Panc1 (cell line): Measurements from ENCODE around the gene HDAC3. TPM values are rescaled to one million over a fixed set of nuclear protein-coding genes. Genes with fewer than 3 reads are reported as not detected.
A peak's percentile ranks its signal among the peaks of the same experiment; 100 is the strongest.

Source experiments
- ATAC-seq: fragments of 200-7000 bp; cut with Tn5 transposase; 2 replicates; pipeline ENCODE4 v1.9.1; 2020; ENCODE audit warnings: mild to moderate bottlenecking, moderate library complexity
- BruUV-seq: library from RNA; stranded (reverse); fragments of 400-500 nt; replicated peaks from 2 replicates; lab custom pipeline; 2021; lab: Mats Ljungman, UMichigan
- CTCF ChIA-PET: fragments of 300-600 bp; sonication (Branson Sonifier 250); formaldehyde crosslinking; loops from one replicate; lab custom pipeline; 2022; ENCODE audit warnings: antibody characterized with exemption; lab: Charles Lee
- POLR2A ChIA-PET: fragments of 300-600 bp; sonication (Branson Sonifier 250); formaldehyde crosslinking; loops from one replicate; lab custom pipeline; 2022; ENCODE audit warnings: antibody characterized with exemption; lab: Charles Lee
- DNase-seq: peaks from one replicate; pipeline ENCODE4 v3.0.0-alpha.2; 2010; ENCODE audit warnings: low read depth, low spot score
- H3K27ac ChIP-seq: 2 replicates; pipeline ENCODE4 v1.5.1; 2011; ENCODE audit warnings: mild to moderate bottlenecking, low read length, inconsistent platforms
- H3K27me3 ChIP-seq: fragments of 200-500 bp; sonication (Bioruptor generic); 2 replicates; pipeline ENCODE4 v1.6.0; 2014; ENCODE audit warnings: low read length, inconsistent platforms; ENCODE audit not compliant: control insufficient read depth, insufficient read depth
- H3K36me3 ChIP-seq: fragments of 200-500 bp; sonication (Bioruptor generic); 2 replicates; pipeline ENCODE4 v1.5.1; 2014; ENCODE audit warnings: inconsistent platforms, mild to moderate bottlenecking, low read length, moderate library complexity; ENCODE audit not compliant: control insufficient read depth, insufficient read depth
- H3K4me1 ChIP-seq: 2 replicates; pipeline ENCODE4 v1.5.1; 2011; ENCODE audit warnings: inconsistent platforms, mild to moderate bottlenecking, low read length, moderate library complexity; ENCODE audit not compliant: control insufficient read depth, insufficient read depth
- H3K4me3 ChIP-seq, 2 experiments: 2 replicates each; pipeline ENCODE4 v1.5.1; 2011 to 2012; ENCODE audit warnings: low read depth in 2 of 2, low read length in 2 of 2, mild to moderate bottlenecking in 2 of 2, inconsistent platforms in 1 of 2, moderate library complexity in 1 of 2
- H3K9me3 ChIP-seq: fragments of 200-500 bp; sonication (Bioruptor generic); 2 replicates; pipeline ENCODE4 v1.5.1; 2014; ENCODE audit warnings: low read depth, mild to moderate bottlenecking, inconsistent platforms, low read length, moderate library complexity; ENCODE audit not compliant: control insufficient read depth, insufficient read depth
- POLR2AphosphoS5 ChIP-seq: IDR thresholded peaks from 2 replicates; pipeline ENCODE4 v1.6.1; 2012; ENCODE audit warnings: mild to moderate bottlenecking, low read depth, low read length, moderate library complexity
- SIN3A ChIP-seq: IDR thresholded peaks from 2 replicates; pipeline ENCODE4 v1.6.1; 2012; ENCODE audit warnings: low read depth, mild to moderate bottlenecking, low read length, moderate library complexity, borderline replicate concordance; ENCODE audit not compliant: insufficient read depth
- TCF7L2 ChIP-seq: IDR thresholded peaks from 2 replicates; pipeline ENCODE4 v1.6.1; 2011; ENCODE audit warnings: mild to moderate bottlenecking, low read depth, low read length, inconsistent platforms
- in situ Hi-C: cut with HindIII; loops from 2 replicates; pipeline ENCODE4 v1.10.0; 2016; ENCODE audit warnings: low sequenced_read_pairs, low pct_unique_long_range_greater_than_20kb
- intact Hi-C: fragments of 100-400 bp; cut with micrococcal nuclease; formaldehyde crosslinking; loops from one replicate; pipeline ENCODE4 v1.10.0; 2022; ENCODE audit not compliant: unreplicated experiment
- total RNA-seq: library from RNA; stranded (reverse); gene quantifications from one replicate; pipeline ENCODE4 v1.2.1, GENCODE V29; 2021; ENCODE audit not compliant: unreplicated experiment
- TF ChIP-seq, protein P1 (sequence below), 2 experiments: IDR thresholded peaks; 2 replicates each; pipeline ENCODE4 v1.6.1; 2011 to 2012; ENCODE audit warnings: low read depth in 2 of 2, control low read depth in 1 of 2, low read length in 1 of 2, mild to moderate bottlenecking in 1 of 2, moderate library complexity in 1 of 2; ENCODE audit not compliant: insufficient read depth in 1 of 2
- TF ChIP-seq, protein P2 (sequence below): fragments of 450-650 bp; IDR thresholded peaks from 2 replicates; pipeline ENCODE4 v1.5.1; 2017; ENCODE audit warnings: mild to moderate bottlenecking

The HDAC3 gene
- total RNA-seq, 1 experiment from 2014 or later = 75.5 TPM

DNA sequence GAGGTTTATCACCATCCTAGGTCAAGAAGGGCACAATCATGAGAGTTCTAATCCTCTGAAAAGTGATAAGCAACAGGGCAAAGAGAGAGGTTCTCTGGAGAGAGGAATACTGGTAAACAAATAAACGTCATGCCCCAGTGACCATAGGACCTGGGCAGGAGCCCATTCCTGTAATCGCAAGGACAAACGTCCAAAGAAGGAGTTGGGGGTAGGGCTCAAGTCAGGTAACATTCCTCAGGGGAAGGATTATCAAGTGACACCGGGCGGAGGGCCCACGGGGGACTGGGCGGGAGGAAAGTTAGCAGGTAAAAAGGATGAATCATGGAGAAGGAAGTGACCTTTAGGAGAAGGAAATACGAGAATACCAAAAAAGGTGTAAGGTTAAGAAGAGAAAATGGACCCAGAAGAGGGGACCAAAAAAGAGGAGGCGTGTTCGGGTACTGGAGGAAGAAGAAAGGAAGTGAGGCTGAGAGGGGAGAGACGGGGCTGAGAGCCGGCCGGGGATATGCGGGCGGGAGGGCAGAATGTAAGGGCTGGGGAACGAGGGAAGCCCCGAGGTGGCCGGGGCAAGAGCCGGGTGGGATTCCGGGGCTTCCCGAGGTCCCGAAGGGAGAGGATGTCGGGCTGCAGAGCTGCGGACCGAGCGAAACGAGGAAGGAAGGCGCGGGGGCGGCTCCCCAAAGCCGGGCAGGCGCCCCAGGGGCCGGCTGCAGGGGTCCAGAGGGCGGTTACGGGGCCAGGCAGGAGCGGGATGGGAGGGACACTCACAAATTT, 18.4 kb downstream of the HDAC3 start:
- Histone ChIP-seq H3K27me3 (no peaks in the 10 kb centered on the region), H3K27ac (peak overlapping the region; percentile 83), H3K9me3 (no peaks in the 10 kb centered on the region), H3K36me3 (peaks cover 2% of the 10 kb centered on the region; the same call in 1 of the 2 replicates), H3K4me3 (peak overlapping the region; percentile 76 to 90), H3K4me1 (peaks cover 32% of the 10 kb centered on the region)
- ChIA-PET POLR2A (interaction anchor here (0.6 kb wide), 2 partner anchors 26 to 1159 kb away, joined by 3 to 6 read pairs; no protein-coding TSS in a partner anchor), CTCF (interaction anchor here (0.6 to 3.9 kb wide), 9 partner anchors 8 to 395 kb away, joined by 3 to 79 read pairs (median 4); partner anchors contain the start of genes HDAC3, PCDHB14 and RELL2)
- BruUV-seq = no TSS peak
- in situ Hi-C loops (no loop called here), intact Hi-C loops (no loop called here)
- ATAC-seq (peak; percentile 63), DNase-seq (no peak)
- TF ChIP-seq, protein P1, sequence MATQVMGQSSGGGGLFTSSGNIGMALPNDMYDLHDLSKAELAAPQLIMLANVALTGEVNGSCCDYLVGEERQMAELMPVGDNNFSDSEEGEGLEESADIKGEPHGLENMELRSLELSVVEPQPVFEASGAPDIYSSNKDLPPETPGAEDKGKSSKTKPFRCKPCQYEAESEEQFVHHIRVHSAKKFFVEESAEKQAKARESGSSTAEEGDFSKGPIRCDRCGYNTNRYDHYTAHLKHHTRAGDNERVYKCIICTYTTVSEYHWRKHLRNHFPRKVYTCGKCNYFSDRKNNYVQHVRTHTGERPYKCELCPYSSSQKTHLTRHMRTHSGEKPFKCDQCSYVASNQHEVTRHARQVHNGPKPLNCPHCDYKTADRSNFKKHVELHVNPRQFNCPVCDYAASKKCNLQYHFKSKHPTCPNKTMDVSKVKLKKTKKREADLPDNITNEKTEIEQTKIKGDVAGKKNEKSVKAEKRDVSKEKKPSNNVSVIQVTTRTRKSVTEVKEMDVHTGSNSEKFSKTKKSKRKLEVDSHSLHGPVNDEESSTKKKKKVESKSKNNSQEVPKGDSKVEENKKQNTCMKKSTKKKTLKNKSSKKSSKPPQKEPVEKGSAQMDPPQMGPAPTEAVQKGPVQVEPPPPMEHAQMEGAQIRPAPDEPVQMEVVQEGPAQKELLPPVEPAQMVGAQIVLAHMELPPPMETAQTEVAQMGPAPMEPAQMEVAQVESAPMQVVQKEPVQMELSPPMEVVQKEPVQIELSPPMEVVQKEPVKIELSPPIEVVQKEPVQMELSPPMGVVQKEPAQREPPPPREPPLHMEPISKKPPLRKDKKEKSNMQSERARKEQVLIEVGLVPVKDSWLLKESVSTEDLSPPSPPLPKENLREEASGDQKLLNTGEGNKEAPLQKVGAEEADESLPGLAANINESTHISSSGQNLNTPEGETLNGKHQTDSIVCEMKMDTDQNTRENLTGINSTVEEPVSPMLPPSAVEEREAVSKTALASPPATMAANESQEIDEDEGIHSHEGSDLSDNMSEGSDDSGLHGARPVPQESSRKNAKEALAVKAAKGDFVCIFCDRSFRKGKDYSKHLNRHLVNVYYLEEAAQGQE (IDR thresholded peaks at IDR 0.05; ENCODE audit: insufficient read depth in 1 of 2, low read depth in 2 of 2, low read length in 1 of 2) = no peak
- TF ChIP-seq TCF7L2 (no peak), POLR2AphosphoS5 (no peak), SIN3A (no peak; the same call in 1 of the 2 replicates)
- TF ChIP-seq, protein P2, sequence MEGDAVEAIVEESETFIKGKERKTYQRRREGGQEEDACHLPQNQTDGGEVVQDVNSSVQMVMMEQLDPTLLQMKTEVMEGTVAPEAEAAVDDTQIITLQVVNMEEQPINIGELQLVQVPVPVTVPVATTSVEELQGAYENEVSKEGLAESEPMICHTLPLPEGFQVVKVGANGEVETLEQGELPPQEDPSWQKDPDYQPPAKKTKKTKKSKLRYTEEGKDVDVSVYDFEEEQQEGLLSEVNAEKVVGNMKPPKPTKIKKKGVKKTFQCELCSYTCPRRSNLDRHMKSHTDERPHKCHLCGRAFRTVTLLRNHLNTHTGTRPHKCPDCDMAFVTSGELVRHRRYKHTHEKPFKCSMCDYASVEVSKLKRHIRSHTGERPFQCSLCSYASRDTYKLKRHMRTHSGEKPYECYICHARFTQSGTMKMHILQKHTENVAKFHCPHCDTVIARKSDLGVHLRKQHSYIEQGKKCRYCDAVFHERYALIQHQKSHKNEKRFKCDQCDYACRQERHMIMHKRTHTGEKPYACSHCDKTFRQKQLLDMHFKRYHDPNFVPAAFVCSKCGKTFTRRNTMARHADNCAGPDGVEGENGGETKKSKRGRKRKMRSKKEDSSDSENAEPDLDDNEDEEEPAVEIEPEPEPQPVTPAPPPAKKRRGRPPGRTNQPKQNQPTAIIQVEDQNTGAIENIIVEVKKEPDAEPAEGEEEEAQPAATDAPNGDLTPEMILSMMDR = no peak

DNA sequence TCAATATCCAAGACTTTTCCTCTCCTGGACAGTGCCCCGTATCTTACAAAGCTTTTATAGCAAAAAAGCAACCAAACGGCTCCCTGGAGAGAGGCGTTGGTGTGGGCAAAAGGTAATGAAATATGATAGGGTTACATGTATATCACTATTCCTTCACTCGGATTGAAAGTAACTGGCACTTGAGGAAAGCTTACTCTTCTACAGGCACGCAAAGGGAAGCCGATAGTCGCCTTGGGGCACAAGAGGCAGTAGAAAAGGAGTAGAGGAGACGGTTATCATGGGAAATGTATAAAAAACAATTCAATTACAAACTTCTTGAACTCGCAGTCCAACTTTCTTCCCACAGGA, 19.0 kb downstream of the HDAC3 start:
- peak overlapping the region; percentile 83 for H3K27ac ChIP-seq
- in situ Hi-C loops (no loop called here), intact Hi-C loops (no loop called here)
- H3K27me3 ChIP-seq = no peaks in the 10 kb centered on the region
- H3K9me3 ChIP-seq = no peaks in the 10 kb centered on the region
- no peak for ATAC-seq
- no peak for TF ChIP-seq SIN3A
- no peak for TF ChIP-seq POLR2AphosphoS5
- TF ChIP-seq, protein P2 = no peak
- TF ChIP-seq TCF7L2 = no peak
- TF ChIP-seq, protein P1 (IDR thresholded peaks at IDR 0.05; ENCODE audit: insufficient read depth in 1 of 2, low read depth in 2 of 2, low read length in 1 of 2) = no peak
- DNase-seq = no peak
- BruUV-seq = TSS peak; percentile 59
- H3K4me3 ChIP-seq = peak overlapping the region; percentile 76 to 90
- H3K4me1 ChIP-seq = peaks cover 32% of the 10 kb centered on the region
- peaks cover 2% of the 10 kb centered on the region; the same call in 1 of the 2 replicates for H3K36me3 ChIP-seq
- POLR2A ChIA-PET = interaction anchor here (0.6 kb wide), 1 partner anchor 1159 kb away, joined by 3 read pairs; no protein-coding TSS in a partner anchor
- CTCF ChIA-PET = interaction anchor here (0.5 to 3.9 kb wide), 3 partner anchors 25 to 898 kb away, joined by 3 to 79 read pairs (median 5); no protein-coding TSS in a partner anchor
